Measurements from ENCODE around the gene STARD13. TPM values are rescaled to one million over a fixed set of nuclear protein-coding genes. Genes with fewer than 3 reads are reported as not detected.

Gene STARD13
- total RNA-seq, 1 experiment from 2014 or later: 9.1 TPM

GRCh38 chr13:33185853-33186252 lies 99.7 kb downstream of the STARD13 start:
- BruUV-seq (replicated peaks): no TSS peak
- no peaks in the 10 kb centered on the region for H3K36me3 Mint-ChIP-seq (ENCODE audit: insufficient read depth, unreplicated experiment)
- no peak for DNase-seq
- Histone ChIP-seq H3K4me3 (ENCODE audit: low read depth, low read length) (no peak overlapping the region), H3K4me1 (peaks cover 10% of the 10 kb centered on the region), H3K36me3 (ENCODE audit: control insufficient read depth, insufficient read depth, low read length) (no peaks in the 10 kb centered on the region), H3K9me3 (no peaks in the 10 kb centered on the region), H3K27me3 (replicated peaks; ENCODE audit: control insufficient read depth, insufficient read depth, low read length) (no peaks in the 10 kb centered on the region)
- ChIA-PET POLR2A (no interaction called here), CTCF (no interaction called here)
- H3K4me3 Mint-ChIP-seq (ENCODE audit: unreplicated experiment): no peak overlapping the region
- no peak for TF ChIP-seq CTCF (IDR thresholded peaks at IDR 0.05; ENCODE audit: insufficient read depth in 1 of 2, low read depth in 1 of 2, low read length in 1 of 2, severe bottlenecking in 1 of 2, unreplicated experiment in 1 of 2)
- no peaks in the 10 kb centered on the region for H3K27me3 Mint-ChIP-seq (ENCODE audit: insufficient read depth, unreplicated experiment)
- H3K9me3 Mint-ChIP-seq (ENCODE audit: unreplicated experiment): no peaks in the 10 kb centered on the region
- peaks cover 5% of the 10 kb centered on the region for H3K4me1 Mint-ChIP-seq (ENCODE audit: low read depth, unreplicated experiment)
- H3K27ac Mint-ChIP-seq (ENCODE audit: unreplicated experiment): no peak overlapping the region
- intact Hi-C loops (cut with micrococcal nuclease; ENCODE audit: unreplicated experiment): no loop called here

GRCh38 chr13:33184530-33184929 lies 101.0 kb downstream of the STARD13 start:
- Mint-ChIP-seq H3K9me3 (ENCODE audit: unreplicated experiment) (no peaks in the 10 kb centered on the region), H3K27ac (ENCODE audit: unreplicated experiment) (no peak overlapping the region), H3K4me1 (ENCODE audit: low read depth, unreplicated experiment) (peaks cover 16% of the 10 kb centered on the region), H3K4me3 (ENCODE audit: unreplicated experiment) (no peak overlapping the region), H3K27me3 (ENCODE audit: insufficient read depth, unreplicated experiment) (no peaks in the 10 kb centered on the region), H3K36me3 (ENCODE audit: insufficient read depth, unreplicated experiment) (no peaks in the 10 kb centered on the region)
- no peak for TF ChIP-seq CTCF (IDR thresholded peaks at IDR 0.05; ENCODE audit: insufficient read depth in 1 of 2, low read depth in 1 of 2, low read length in 1 of 2, severe bottlenecking in 1 of 2, unreplicated experiment in 1 of 2)
- DNase-seq: no peak
- Histone ChIP-seq H3K4me3 (ENCODE audit: low read depth, low read length) (no peak overlapping the region), H3K27me3 (replicated peaks; ENCODE audit: control insufficient read depth, insufficient read depth, low read length) (no peaks in the 10 kb centered on the region), H3K9me3 (no peaks in the 10 kb centered on the region), H3K4me1 (peaks cover 21% of the 10 kb centered on the region), H3K36me3 (ENCODE audit: control insufficient read depth, insufficient read depth, low read length) (no peaks in the 10 kb centered on the region)
- CTCF ChIA-PET: no interaction called here
- no TSS peak for BruUV-seq (replicated peaks)
- POLR2A ChIA-PET: no interaction called here
- intact Hi-C loops (cut with micrococcal nuclease; ENCODE audit: unreplicated experiment): no loop called here

- no peaks in the 10 kb centered on the region for H3K36me3 Mint-ChIP-seq (ENCODE audit: insufficient read depth, unreplicated experiment)
- no peak for TF ChIP-seq CTCF (IDR thresholded peaks at IDR 0.05; ENCODE audit: insufficient read depth in 1 of 2, low read depth in 1 of 2, low read length in 1 of 2, severe bottlenecking in 1 of 2, unreplicated experiment in 1 of 2)
- BruUV-seq (replicated peaks): no TSS peak
- H3K4me3 Mint-ChIP-seq (ENCODE audit: unreplicated experiment): no peak overlapping the region
- intact Hi-C loops (cut with micrococcal nuclease; ENCODE audit: unreplicated experiment): no loop called here
- POLR2A ChIA-PET: no interaction called here
- Histone ChIP-seq H3K27me3 (replicated peaks; ENCODE audit: control insufficient read depth, insufficient read depth, low read length) (no peaks in the 10 kb centered on the region), H3K4me3 (ENCODE audit: low read depth, low read length) (no peak overlapping the region), H3K4me1 (peaks cover 21% of the 10 kb centered on the region), H3K36me3 (ENCODE audit: control insufficient read depth, insufficient read depth, low read length) (no peaks in the 10 kb centered on the region), H3K9me3 (no peaks in the 10 kb centered on the region)
- H3K9me3 Mint-ChIP-seq (ENCODE audit: unreplicated experiment): no peaks in the 10 kb centered on the region
- CTCF ChIA-PET: no interaction called here
- H3K4me1 Mint-ChIP-seq (ENCODE audit: low read depth, unreplicated experiment): peaks cover 16% of the 10 kb centered on the region
- no peaks in the 10 kb centered on the region for H3K27me3 Mint-ChIP-seq (ENCODE audit: insufficient read depth, unreplicated experiment)
- DNase-seq: no peak
- no peak overlapping the region for H3K27ac Mint-ChIP-seq (ENCODE audit: unreplicated experiment)
Measured at GRCh38 chr13:33184112-33184490, 101.5 kb downstream of the STARD13 start.

Measured in Caco-2 (cell line).